Measurements from ENCODE around the gene SUSD4.
A peak's percentile ranks its signal among the peaks of the same experiment; 100 is the strongest.

The SUSD4 gene

GRCh38 chr1:223358826-223359225 lies 5.2 kb downstream of the SUSD4 start:
- DNase-seq (ENCODE audit: low spot score) (no peak), ATAC-seq (ENCODE audit: low read depth) (no peak)
- no peak overlapping the region for H3K27ac ChIP-seq (ENCODE audit: poor library complexity, severe bottlenecking)
- H3K9me3 ChIP-seq (ENCODE audit: severe bottlenecking), result no peaks in the 10 kb centered on the region
- no peaks in the 10 kb centered on the region for H3K36me3 ChIP-seq (ENCODE audit: low read depth)
- peaks cover 2% of the 10 kb centered on the region for H3K27me3 ChIP-seq (ENCODE audit: insufficient read depth, poor library complexity, severe bottlenecking)
- no peak overlapping the region for H3K4me3 ChIP-seq (ENCODE audit: severe bottlenecking)
- no peaks in the 10 kb centered on the region for H3K4me1 ChIP-seq (ENCODE audit: insufficient read depth, poor library complexity, severe bottlenecking)
- TF ChIP-seq CTCF (IDR thresholded peaks at IDR 0.05; ENCODE audit: poor library complexity, severe bottlenecking), result no peak

GRCh38 chr1:223355699-223356098 lies 8.3 kb downstream of the SUSD4 start:
- no peaks in the 10 kb centered on the region for H3K9me3 ChIP-seq (ENCODE audit: severe bottlenecking)
- TF ChIP-seq CTCF (IDR thresholded peaks at IDR 0.05; ENCODE audit: poor library complexity, severe bottlenecking), result no peak
- H3K36me3 ChIP-seq (ENCODE audit: low read depth), result no peaks in the 10 kb centered on the region
- no peak overlapping the region for H3K27ac ChIP-seq (ENCODE audit: poor library complexity, severe bottlenecking)
- no peaks in the 10 kb centered on the region for H3K4me1 ChIP-seq (ENCODE audit: insufficient read depth, poor library complexity, severe bottlenecking)
- no peak overlapping the region for H3K4me3 ChIP-seq (ENCODE audit: severe bottlenecking)
- no peaks in the 10 kb centered on the region for H3K27me3 ChIP-seq (ENCODE audit: insufficient read depth, poor library complexity, severe bottlenecking)
- ATAC-seq (ENCODE audit: low read depth) (peak; percentile 64), DNase-seq (ENCODE audit: low spot score) (no peak)

DNA sequence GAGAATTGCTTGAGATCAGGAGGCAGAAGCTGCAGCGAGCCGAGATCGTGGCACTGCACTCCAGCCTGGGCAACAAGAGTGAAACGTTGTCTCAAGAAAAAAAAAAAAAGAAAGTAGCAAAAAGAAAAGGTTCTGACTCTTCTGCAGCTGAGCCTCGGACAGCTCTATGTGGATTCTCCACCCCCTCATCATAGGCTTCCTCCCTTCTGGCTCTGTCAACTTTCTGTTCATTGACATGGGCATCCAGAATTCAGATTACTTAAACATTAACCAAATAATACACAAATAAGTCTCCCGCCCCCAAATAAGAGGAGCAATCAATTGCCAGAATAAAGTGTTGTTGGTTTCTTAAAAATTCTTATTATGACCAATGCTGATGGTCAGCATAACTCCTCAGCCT lies 10.0 kb downstream of the SUSD4 start:
- Histone ChIP-seq H3K4me1 (ENCODE audit: insufficient read depth, poor library complexity, severe bottlenecking) (no peaks in the 10 kb centered on the region), H3K9me3 (ENCODE audit: severe bottlenecking) (no peaks in the 10 kb centered on the region), H3K27me3 (ENCODE audit: insufficient read depth, poor library complexity, severe bottlenecking) (no peaks in the 10 kb centered on the region), H3K27ac (ENCODE audit: poor library complexity, severe bottlenecking) (no peak overlapping the region), H3K4me3 (ENCODE audit: severe bottlenecking) (no peak overlapping the region), H3K36me3 (ENCODE audit: low read depth) (no peaks in the 10 kb centered on the region)
- no peak for ATAC-seq (ENCODE audit: low read depth)
- DNase-seq (ENCODE audit: low spot score), result no peak
- no peak for TF ChIP-seq CTCF (IDR thresholded peaks at IDR 0.05; ENCODE audit: poor library complexity, severe bottlenecking)

DNA sequence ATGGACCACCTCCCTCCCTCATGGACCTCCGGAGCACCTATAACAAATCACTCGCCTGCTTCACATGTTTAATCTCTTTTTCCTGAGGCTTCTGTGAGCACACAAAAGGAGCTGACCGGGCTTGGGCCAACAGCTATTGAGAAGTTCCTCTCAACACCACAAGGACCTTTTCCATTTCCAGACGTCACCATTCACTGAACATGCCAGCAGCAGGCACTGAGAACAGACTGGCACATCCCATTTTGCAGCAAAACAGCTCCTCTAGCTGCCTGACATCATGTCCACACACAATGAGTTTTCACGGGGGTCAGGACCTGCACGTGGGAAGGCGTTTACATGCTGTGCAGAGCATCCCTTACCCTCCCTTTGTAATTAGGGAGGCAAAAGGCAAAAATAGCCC lies 11.0 kb downstream of the SUSD4 start:
- no peaks in the 10 kb centered on the region for H3K9me3 ChIP-seq (ENCODE audit: severe bottlenecking)
- DNase-seq (ENCODE audit: low spot score) (no peak), ATAC-seq (ENCODE audit: low read depth) (no peak)

More for the DNA sequence above, 11.0 kb downstream of the SUSD4 start:
- TF ChIP-seq CTCF (IDR thresholded peaks at IDR 0.05; ENCODE audit: poor library complexity, severe bottlenecking), result no peak
- Histone ChIP-seq H3K4me1 (ENCODE audit: insufficient read depth, poor library complexity, severe bottlenecking) (no peaks in the 10 kb centered on the region), H3K27ac (ENCODE audit: poor library complexity, severe bottlenecking) (no peak overlapping the region), H3K36me3 (ENCODE audit: low read depth) (no peaks in the 10 kb centered on the region), H3K27me3 (ENCODE audit: insufficient read depth, poor library complexity, severe bottlenecking) (no peaks in the 10 kb centered on the region), H3K4me3 (ENCODE audit: severe bottlenecking) (no peak overlapping the region)
